Measurements from ENCODE around the gene MESD.

GRCh38 chr15:80929689-80930088 lies 59.9 kb downstream of the MESD start:
- TF ChIP-seq JUND (IDR thresholded peaks at IDR 0.05) (no peak), CTCF (IDR thresholded peaks at IDR 0.05) (no peak), YY1 (IDR thresholded peaks at IDR 0.05; ENCODE audit: low read depth) (no peak), POLR2AphosphoS5 (IDR thresholded peaks at IDR 0.05; ENCODE audit: low read depth, low read length) (no peak), RAD21 (IDR thresholded peaks at IDR 0.05; ENCODE audit: low read length) (no peak), EP300 (IDR thresholded peaks at IDR 0.05; ENCODE audit: borderline replicate concordance in 1 of 2, low read depth in 1 of 2, low read length in 1 of 2) (no peak), GABPA (IDR thresholded peaks at IDR 0.05; ENCODE audit: low read depth) (no peak), RCOR1 (IDR thresholded peaks at IDR 0.05; ENCODE audit: low read length) (no peak), TCF12 (IDR thresholded peaks at IDR 0.05) (no peak), RFX5 (IDR thresholded peaks at IDR 0.05; ENCODE audit: low read length) (no peak), TAF1 (IDR thresholded peaks at IDR 0.05; ENCODE audit: borderline replicate concordance, low read depth, low read length) (no peak)
